ENCODE measurements around the gene SUSD3.

The SUSD3 gene

GRCh38 chr9:93030642-93031628 lies 27.6 kb upstream of the SUSD3 start:
- no peak for DNase-seq (ENCODE audit: low read depth)

GRCh38 chr9:93031629-93032430 lies 26.7 kb upstream of the SUSD3 start:
- DNase-seq (ENCODE audit: low read depth) = no peak

- DNase-seq (ENCODE audit: low read depth) = no peak
Measured at GRCh38 chr9:93032545-93032944, 26.0 kb upstream of the SUSD3 start.

- no peak for DNase-seq (ENCODE audit: low read depth)
Measured at GRCh38 chr9:93033531-93033930, 25.0 kb upstream of the SUSD3 start.

- DNase-seq (ENCODE audit: low read depth) = no peak
Measured at GRCh38 chr9:93035106-93035660, 23.3 kb upstream of the SUSD3 start.

GRCh38 chr9:93035821-93036351 lies 22.6 kb upstream of the SUSD3 start:
- DNase-seq (ENCODE audit: low read depth) = no peak

- no peak for DNase-seq (ENCODE audit: low read depth)
Measured at GRCh38 chr9:93036887-93037475, 21.5 kb upstream of the SUSD3 start.

- DNase-seq (ENCODE audit: low read depth) = no peak
Measured at GRCh38 chr9:93037476-93037971, 21.0 kb upstream of the SUSD3 start.

- no peak for DNase-seq (ENCODE audit: low read depth)
Measured at GRCh38 chr9:93038918-93039317, 19.6 kb upstream of the SUSD3 start.

GRCh38 chr9:93039456-93039855 lies 19.0 kb upstream of the SUSD3 start:
- DNase-seq (ENCODE audit: low read depth) = no peak

GRCh38 chr9:93039976-93040375 lies 18.5 kb upstream of the SUSD3 start:
- DNase-seq (ENCODE audit: low read depth) = no peak

GRCh38 chr9:93040409-93040808 lies 18.1 kb upstream of the SUSD3 start:
- no peak for DNase-seq (ENCODE audit: low read depth)

GRCh38 chr9:93041108-93041802 lies 17.2 kb upstream of the SUSD3 start:
- DNase-seq (ENCODE audit: low read depth) = no peak

- DNase-seq (ENCODE audit: low read depth) = no peak
Measured at GRCh38 chr9:93043122-93043521, 15.4 kb upstream of the SUSD3 start.

GRCh38 chr9:93045521-93045920 lies 13.0 kb upstream of the SUSD3 start:
- DNase-seq (ENCODE audit: low read depth) = no peak

- no peak for DNase-seq (ENCODE audit: low read depth)
Measured at GRCh38 chr9:93048566-93049448, 9.7 kb upstream of the SUSD3 start.

GRCh38 chr9:93049491-93049890 lies 9.0 kb upstream of the SUSD3 start:
- no peak for DNase-seq (ENCODE audit: low read depth)

GRCh38 chr9:93050231-93050630 lies 8.3 kb upstream of the SUSD3 start:
- DNase-seq (ENCODE audit: low read depth) = no peak

GRCh38 chr9:93051680-93052089 lies 6.8 kb upstream of the SUSD3 start:
- DNase-seq (ENCODE audit: low read depth) = no peak
